Activated CD4-positive, CD25-positive, alpha-beta regulatory T cell treated with anti-CD3 and anti-CD28 coated beads, Interleukin-2, amount 50 U/mL, for 16 hours (primary cell): ENCODE data around the gene OR10G8.

Experiments
- DNase-seq: peaks from one replicate; pipeline ENCODE4 v3.0.0-alpha.2; 2020; ENCODE audit warnings: low read depth, low spot score

Gene OR10G8

GRCh38 chr11:124077266-124077665, 50.7 kb downstream of the OR10G8 start:
- DNase-seq, result no peak

DNA sequence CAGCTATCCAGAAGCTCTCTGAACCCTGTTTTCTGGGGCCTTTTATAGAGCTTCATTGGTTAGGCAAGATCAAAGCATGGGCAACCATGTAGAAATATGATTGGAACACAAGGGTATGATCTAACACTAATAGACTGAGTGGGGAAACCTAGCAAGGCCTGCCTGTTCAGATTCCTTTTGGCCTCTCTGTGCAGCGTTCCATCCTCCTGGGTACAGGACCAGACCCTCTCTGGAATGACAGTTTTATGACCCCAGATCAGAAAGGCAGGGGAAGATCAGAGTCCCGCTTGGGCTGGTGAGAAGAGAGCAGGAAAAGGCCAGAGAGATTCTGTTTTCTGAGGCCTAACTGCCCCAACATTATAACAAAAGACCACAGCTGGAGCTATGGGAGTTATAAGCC, 52.0 kb downstream of the OR10G8 start:
- no peak for DNase-seq

- DNase-seq, result no peak
These were observed 53.2 kb downstream of the OR10G8 start for GRCh38 chr11:124079631-124080326.
